ENCODE measurements around the gene SLC4A1AP.

Gene SLC4A1AP

DNA sequence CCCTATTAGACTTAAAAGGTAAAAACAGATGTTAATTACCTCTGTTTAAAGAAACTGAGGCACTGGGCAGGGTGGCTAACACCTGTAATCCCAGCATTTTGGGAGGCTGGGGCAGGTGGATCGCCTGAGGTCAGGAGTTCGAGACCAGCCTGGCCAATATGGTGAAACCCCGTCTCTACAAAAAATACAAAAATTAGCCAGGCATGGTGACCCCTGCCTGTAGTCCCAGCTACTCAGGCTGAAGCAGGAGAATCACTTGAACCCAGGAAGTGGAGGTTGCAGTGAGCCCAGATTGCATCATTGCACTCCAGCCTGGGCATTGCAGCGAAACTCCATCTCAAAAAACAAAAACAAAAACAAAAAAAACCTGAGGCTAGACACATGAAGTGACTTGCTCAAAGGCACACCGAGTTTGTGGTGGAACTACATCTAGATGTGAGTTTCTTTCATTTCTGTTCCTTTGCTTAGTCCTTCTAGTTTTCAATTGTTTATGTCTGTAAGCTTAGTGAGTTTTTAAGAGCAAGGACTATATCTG, 40.7 kb downstream of the SLC4A1AP start:
- no peak for DNase-seq

GRCh38 chr2:27705851-27706622, 42.3 kb downstream of the SLC4A1AP start:
- no peak for DNase-seq

DNA sequence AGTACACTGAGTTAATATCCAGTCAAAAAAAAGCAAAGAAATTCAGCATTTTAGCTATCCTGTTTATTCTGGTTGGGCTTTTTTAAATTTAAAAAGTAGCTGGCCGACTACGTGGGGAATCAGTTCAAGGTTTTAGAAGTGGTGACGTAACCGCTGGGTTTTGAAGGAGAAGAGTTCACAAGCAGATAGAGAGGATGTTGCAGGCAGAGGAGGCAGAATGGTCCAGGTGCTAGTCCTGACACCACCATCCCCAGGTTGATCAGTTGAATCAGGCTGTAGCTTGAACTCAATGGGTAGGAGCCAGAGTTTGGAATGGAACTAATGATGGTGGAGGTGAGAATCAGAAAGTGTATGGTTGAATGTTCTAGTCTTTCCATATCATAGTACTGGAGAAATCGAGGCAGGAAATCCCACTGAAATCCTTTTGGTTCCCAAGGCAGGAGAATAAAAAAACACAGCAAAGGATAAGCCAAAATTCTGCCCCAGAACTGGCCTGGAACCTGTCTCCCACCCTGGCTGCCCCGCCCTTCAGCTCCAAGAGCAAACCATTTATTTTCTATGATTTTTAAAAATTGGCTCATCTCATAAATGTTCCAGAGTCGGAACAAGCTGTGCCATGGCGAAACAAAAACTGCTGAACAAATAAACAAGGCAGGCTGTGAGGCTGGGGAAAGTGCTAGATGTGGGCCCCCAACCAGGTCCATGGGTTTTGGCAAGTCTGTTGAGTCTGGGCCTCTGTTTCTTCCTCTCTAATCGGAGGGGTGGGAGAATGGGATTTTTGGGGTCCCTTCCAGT, 44.0 kb downstream of the SLC4A1AP start:
- DNase-seq: no peak

DNA sequence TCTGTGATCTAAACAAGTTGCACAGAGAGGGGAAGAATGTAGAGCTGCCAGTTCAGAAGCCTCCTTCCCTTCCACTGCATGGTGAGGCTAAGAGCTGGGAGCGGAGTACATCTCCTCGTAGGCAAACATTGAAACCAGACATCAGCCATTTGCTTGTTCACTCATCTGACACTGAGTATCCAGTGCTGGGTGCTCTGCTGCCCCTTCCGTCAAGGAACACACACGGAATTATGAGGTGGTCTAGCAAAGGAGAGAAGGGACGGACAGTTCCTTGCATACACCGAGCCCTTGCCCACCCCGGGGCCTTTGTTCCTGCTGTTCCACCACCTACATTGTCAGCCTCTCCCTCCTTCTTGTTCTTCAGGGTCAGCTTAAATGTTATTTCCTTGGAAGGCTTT, 44.6 kb downstream of the SLC4A1AP start:
- DNase-seq: no peak

- no peak for DNase-seq
Observed at GRCh38 chr2:27708666-27709065, 45.0 kb downstream of the SLC4A1AP start.

GRCh38 chr2:27709326-27709725, 45.6 kb downstream of the SLC4A1AP start:
- DNase-seq: no peak

DNA sequence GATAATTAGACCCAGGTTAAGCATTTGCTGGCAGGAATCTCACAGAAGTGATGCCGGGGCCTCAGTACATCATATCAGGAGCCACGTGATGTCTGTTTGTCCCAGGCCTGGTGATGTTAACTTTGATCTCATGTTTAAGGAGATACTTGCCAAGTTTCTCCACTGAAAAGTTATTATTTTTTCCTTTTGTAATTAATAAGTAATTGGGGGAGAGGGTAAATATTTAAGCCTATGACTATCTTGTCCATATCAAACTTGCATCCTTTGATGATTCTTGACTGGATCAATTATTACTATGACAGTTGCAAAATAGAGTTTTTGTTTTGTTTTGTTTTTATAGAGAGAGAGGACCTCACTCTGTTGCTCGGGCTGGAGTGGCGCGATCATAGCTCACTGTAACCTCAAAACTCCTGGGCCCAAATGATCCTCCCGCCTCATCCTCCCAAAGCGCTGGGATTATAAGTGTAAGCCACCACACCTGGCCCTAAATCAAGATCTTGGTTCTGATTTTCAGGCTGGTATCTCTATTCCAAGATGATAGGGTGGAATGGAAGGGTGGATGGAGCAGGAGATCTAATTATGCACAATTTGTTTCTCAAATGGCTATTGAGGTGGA, 46.4 kb downstream of the SLC4A1AP start:
- DNase-seq: no peak

DNA sequence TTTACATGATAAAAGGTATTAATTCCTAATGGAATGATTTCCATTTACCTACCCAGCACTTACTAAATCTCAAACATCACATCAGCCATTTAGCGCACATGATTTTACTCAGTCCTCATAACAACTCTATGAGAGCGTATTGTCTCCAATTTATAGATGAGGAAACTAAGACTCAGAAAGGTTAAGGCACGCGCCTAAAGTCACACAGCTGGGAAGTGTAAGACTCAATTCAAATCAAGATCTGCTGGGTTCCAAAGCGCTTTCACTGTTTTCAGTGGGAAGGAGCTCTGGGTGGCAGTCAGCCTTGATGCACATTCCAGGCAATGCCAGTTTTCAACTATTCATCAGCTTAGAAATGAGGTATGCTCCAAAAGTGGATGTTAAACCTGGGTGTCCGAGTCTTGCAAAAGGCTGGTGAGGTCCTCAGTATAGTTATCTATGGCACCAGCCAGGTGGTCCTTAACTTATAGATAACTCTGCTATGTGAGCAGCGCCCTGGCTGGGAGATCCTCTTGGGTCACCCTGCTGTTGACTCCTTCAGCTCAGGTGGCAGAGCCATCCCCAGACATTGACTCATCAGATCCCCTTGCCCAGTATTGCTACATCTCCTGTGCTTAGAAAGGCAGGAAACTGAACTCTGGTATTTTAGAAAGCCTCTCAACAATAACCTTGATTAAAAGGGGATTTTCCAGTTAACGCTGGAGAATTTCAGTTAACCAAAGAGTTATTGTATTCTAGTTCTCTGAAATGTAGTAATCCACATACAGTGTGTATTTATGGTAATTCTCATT, 47.1 kb downstream of the SLC4A1AP start:
- DNase-seq: no peak

- DNase-seq: no peak
Observed at GRCh38 chr2:27711804-27712203, 48.1 kb downstream of the SLC4A1AP start.

DNA sequence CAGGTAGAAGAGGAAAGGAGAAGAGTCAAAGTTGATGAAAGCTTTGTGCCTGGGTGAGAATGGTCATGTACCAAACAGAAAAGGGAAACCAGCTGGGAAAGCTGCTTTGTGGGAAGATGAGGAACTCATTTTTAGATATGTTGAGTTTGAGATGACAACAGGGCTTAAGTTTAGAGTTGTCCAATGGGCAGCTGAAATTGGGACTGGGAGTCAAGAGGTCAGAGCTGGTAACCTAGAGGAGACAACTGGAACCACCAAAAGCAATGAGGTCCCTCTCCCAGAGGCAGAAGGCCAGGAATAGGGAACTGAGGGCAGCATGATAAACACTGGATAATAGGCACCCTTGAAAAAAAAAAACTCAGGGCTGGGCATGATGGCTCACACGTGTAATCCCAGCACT, 48.8 kb downstream of the SLC4A1AP start:
- DNase-seq: no peak

GRCh38 chr2:27713201-27713600, 49.5 kb downstream of the SLC4A1AP start:
- DNase-seq: no peak

DNA sequence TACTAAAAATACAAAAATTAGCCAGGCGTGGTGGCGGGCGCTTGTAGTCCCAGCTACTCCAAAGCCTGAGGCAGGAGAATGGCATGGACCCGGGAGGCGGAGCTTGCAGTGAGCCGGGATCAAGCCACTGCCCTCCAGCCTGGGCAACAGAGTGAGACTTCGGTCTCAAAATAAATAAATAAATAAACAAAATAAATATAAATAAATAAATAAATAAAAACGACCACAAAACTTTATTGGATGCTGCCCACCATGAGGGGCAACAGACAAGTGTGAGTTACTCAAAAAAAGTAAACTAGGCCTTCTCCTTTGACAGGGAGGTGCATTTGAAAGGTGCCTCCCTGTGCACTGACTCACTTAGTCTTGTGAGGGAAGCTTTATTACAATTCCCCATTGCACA, 50.4 kb downstream of the SLC4A1AP start:
- no peak for DNase-seq

- no peak for DNase-seq
Observed at GRCh38 chr2:27714851-27715291, 51.2 kb downstream of the SLC4A1AP start.

DNA sequence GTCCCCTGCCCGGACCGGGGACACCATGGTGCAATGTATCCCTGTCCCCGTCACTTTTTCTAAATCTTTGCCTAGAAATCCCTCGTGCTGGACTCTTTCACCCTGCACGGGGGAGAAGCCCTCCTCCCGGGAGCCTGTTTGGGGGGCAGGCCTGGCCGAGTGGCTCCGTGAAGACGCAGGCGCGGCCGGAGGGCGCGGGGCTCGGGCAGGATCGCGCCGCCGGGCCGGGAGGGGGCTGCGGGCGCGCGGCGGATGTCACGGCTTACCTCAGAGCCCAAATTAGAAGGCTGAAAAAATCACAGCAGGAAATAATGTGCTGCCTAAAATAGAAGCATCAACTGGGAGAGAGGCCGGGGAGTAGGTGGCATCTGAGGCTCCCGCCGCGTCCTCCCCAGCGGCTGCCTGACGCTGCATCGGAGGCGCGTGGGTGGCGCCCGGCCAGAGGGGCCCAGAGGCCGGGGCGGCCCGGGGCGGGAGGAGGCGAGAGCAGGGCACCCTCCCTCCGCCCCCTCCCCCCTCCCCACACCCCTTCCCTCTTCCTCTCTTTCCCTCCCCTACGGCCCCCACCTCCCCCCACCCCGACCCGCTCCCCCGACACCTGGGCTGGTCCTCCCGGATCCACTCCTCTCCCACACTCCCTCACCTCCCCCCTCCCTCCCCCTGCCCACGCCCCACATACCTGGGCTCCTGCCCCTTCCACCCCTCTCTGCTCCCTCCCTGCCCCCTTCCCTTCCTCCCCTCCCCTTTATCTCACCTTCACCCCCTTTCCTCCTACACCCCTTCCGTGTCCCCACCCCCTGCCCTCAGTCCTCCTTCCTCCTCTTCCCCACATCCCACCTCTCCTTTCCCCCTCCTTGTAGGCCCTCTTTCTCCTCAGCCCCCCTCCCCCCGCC, 51.9 kb downstream of the SLC4A1AP start:
- DNase-seq: peak; percentile 28

DNA sequence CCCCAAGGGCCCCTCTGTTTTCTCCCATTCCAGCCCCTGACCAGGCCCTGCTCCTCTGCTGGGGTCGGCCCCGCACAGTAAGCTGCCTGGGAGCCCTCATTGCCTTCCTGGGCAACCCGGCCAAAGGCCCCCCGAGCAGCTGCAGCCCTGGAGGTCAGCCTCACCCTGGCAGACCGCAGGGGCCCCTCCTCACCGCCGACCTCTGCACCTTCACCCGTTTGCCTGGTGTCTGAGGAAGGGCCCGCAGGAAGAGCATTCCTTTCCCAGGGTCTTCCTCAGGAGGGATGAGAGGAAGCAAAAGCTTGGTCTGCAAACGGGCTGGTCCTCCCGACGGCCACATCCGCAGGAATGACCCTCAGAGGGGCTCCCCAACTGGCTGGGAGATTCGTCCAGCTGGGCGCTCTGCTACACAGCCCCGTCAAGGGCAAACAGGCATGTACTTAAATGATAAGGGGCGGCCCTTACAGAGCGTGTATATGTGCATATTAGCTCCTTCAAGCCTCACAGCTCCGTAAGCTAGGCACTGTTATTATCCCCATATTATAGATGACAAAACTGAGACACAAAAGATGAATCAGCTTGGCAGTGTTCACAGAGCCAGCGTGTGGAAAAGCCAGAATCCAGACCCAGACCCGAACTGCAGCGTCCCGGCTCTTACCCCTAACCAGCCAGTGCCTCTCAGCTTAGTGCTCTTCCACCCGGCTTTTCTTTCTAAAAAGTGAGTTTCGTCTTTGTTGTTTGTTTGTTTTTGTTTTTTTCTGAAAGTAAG, 52.8 kb downstream of the SLC4A1AP start:
- no peak for DNase-seq

- no peak for DNase-seq
Observed at GRCh38 chr2:27717070-27717795, 53.5 kb downstream of the SLC4A1AP start.

- DNase-seq: peak; percentile 47
Observed at GRCh38 chr2:27720004-27720551, 56.4 kb downstream of the SLC4A1AP start.

GRCh38 chr2:27721335-27721734, 57.6 kb downstream of the SLC4A1AP start:
- no peak for DNase-seq

DNA sequence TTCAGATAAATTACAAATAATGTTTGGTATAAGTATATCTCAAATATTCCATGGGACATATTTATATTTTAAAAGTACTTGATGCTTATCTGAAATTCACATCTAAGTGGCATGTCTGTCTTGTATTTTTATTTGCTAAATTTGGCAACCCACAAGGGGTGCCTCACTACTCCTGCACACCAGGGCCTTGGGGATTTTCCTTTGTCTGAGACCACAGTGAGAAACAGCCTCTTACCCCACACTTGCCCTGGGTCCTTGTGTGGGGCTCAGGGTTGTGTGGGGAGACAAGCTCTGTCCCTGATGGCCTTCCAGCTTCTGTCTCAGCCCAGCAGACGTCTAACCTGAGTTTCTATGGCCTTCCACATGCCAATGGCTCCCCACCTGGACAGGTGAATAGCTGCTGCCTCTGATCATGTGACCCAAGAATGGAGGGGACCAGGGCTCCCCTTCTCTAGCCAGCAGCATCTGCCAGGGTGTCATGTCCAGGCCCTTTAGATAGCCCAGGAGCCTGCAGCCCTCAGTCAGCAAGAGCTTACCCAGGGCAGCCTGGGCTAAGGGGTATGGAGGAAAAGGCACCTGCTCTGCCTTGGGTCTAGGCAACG, 58.3 kb downstream of the SLC4A1AP start:
- no peak for DNase-seq

Measured in stimulated activated CD4-positive, alpha-beta T cell treated with anti-CD3 and anti-CD28 coated beads, Interleukin-12 subunit alpha, Interleukin-12 subunit beta, amount 100 ng/mL, for 4 hours (primary cell).